ENCODE results near the gene HYCC1. TPM values are rescaled to one million over a fixed set of nuclear protein-coding genes. Genes with fewer than 3 reads are reported as not detected.

HYCC1 gene
- total and polyA plus RNA-seq, 2 experiments from 2014 or later, result 55.4 to 181 TPM

GRCh38 chr7:23017309-23017708 is 3.4 kb upstream of the HYCC1 start (continued):
- TF ChIP-seq ZNF462 (CRISPR knock-in tag; IDR thresholded peaks at IDR 0.05), result no peak
- TF ChIP-seq NANOG (IDR thresholded peaks at IDR 0.05; ENCODE audit: borderline replicate concordance), result no peak
- no peak for TF ChIP-seq CTCF (conservative IDR thresholded peaks at IDR 0.05; ENCODE audit: low read depth in 2 of 2)
- no peak for TF ChIP-seq CREB1 (CRISPR knock-in tag; IDR thresholded peaks at IDR 0.05; ENCODE audit: low read depth)
- TF ChIP-seq EZH2phosphoT487 (IDR thresholded peaks at IDR 0.05; ENCODE audit: unreplicated experiment), result no peak

GRCh38 chr7:23016345-23017253 is 2.7 kb upstream of the HYCC1 start:
- Mint-ChIP-seq H3K4me3 (no peak overlapping the region), H3K27me3 (ENCODE audit: insufficient read depth, low read depth, poor library complexity) (no peaks in the 10 kb centered on the region), H3K4me1 (peaks cover 17% of the 10 kb centered on the region), H3K27ac (no peak overlapping the region), H3K36me3 (ENCODE audit: low read depth) (no peaks in the 10 kb centered on the region), H3K9me3 (no peaks in the 10 kb centered on the region)
- Histone ChIP-seq H3K79me2 (replicated peaks; ENCODE audit: insufficient read depth) (peaks cover 18% of the 10 kb centered on the region), H3K36me3 (ENCODE audit: insufficient read depth) (no peaks in the 10 kb centered on the region), H3K4me2 (no peak overlapping the region), H3K4me1 (ENCODE audit: insufficient read depth) (peaks cover 18% of the 10 kb centered on the region), H3K9me2 (ENCODE audit: insufficient read depth) (no peaks in the 10 kb centered on the region), H3K27me3 (ENCODE audit: insufficient read depth) (no peaks in the 10 kb centered on the region), H4K20me1 (replicated peaks; ENCODE audit: insufficient read depth) (peaks cover 11% of the 10 kb centered on the region; the same call in 1 of the 2 replicates), H3K27ac (ENCODE audit: low read depth) (no peak overlapping the region), H3F3A (replicated peaks; ENCODE audit: low read depth) (no peaks in the 10 kb centered on the region), H3K4me3 (no peak overlapping the region), H2AFZ (peak overlapping the region; percentile 60)
- ATAC-seq, result no peak
- no peak for DNase-seq (ENCODE audit: low spot score)
- TF ChIP-seq ZNF114 (CRISPR knock-in tag; IDR thresholded peaks at IDR 0.05) (no peak), CTCF (conservative IDR thresholded peaks at IDR 0.05; ENCODE audit: low read depth in 2 of 2) (no peak), REST (IDR thresholded peaks at IDR 0.05; ENCODE audit: unreplicated experiment) (no peak), EZH2phosphoT487 (IDR thresholded peaks at IDR 0.05; ENCODE audit: unreplicated experiment) (no peak)

Data from GM23338 (cell line).